Thyroid gland (tissue), 4 donors: ENCODE results near the gene ZWILCH.

Experiments used
- CTCF ChIP-seq, 6 experiments: fragments of 200-600 bp in 3 of 6; fragments of 450-650 bp in 3 of 6; sonication (generic) in 3 of 6; IDR thresholded peaks; one replicate each; pipeline ENCODE4 v1.5.1; 2016 to 2019; ENCODE audit warnings: antibody characterized with exemption in 6 of 6, mild to moderate bottlenecking in 2 of 6, inconsistent platforms in 1 of 6, moderate library complexity in 1 of 6
- POLR2A ChIP-seq, 2 donors: fragments of 450-650 bp; IDR thresholded peaks; one replicate each; pipeline ENCODE4 v1.6.1; 2017; ENCODE audit warnings: antibody characterized with exemption in 2 of 2, mild to moderate bottlenecking in 2 of 2, moderate library complexity in 1 of 2

- TF ChIP-seq CTCF (IDR thresholded peaks at IDR 0.05) (no peak), POLR2A (IDR thresholded peaks at IDR 0.05) (peak; percentile 77 to 88)
Observed at GRCh38 chr15:66504563-66505429, at the start of gene ZWILCH, which contains the start of gene RPL4.
